DOHH2 (cell line): ENCODE data around the gene TICAM1.

ENCODE experiments used
- CTCF ChIP-seq: fragments of 200-600 bp; sonication (generic); IDR thresholded peaks from one replicate; pipeline ENCODE4 v1.5.1; 2014; ENCODE audit warnings: antibody characterized with exemption, mild to moderate bottlenecking, low read depth, low read length; ENCODE audit not compliant: poor library complexity, severe bottlenecking
- EZH2phosphoT487 ChIP-seq: fragments of 200-600 bp; sonication (generic); IDR thresholded peaks from 2 replicates; pipeline ENCODE4 v1.6.1; 2017; ENCODE audit warnings: borderline replicate concordance, mild to moderate bottlenecking, antibody characterized with exemption, low read length, moderate library complexity, mixed read lengths

GRCh38 chr19:4814625-4815425 lies 16.7 kb downstream of the TICAM1 start:
- TF ChIP-seq CTCF (no peak), EZH2phosphoT487 (no peak)
